SKM-1 treated with dmso at 0.1 percent for 144 hours (cell line): ENCODE data around the gene SHANK1.
"Not testable (repeated sequence)": the region's sequence is repeated elsewhere in the genome, so short reads cannot be mapped to it uniquely, and the experiment has no call there.

Experiments used
- DNase-seq: peaks from one replicate; lab custom pipeline; 2025; ENCODE audit not compliant: unreplicated experiment; lab: John Stamatoyannopoulos, UW

SHANK1 gene

DNA sequence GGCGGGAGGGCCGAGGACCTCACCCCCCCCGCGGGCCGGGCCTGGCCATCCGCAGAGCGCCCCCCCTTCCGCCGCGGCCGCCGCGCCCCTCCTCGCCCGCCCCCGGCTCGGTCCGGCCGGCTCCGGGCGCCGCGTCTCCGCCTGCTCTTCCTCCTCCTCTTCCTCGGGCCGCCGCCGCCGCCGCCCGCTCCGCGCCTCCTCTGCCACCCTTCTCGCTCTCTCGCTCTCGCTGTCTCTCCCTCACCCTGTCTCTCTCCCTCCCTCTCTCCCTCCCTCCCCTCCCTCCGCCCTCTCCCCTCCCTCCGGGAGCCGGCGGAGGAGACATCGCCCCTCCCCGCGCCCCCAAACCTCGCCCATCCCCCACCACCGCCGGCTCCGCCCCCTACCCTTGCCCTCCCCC, at the start of gene SHANK1:
Gene SHANK1, minus strand, starts transcription at position 237 of the 400 bp plus-strand sequence. CDS start 2,883 bp downstream, outside the sequence.
- no peak for DNase-seq

DNA sequence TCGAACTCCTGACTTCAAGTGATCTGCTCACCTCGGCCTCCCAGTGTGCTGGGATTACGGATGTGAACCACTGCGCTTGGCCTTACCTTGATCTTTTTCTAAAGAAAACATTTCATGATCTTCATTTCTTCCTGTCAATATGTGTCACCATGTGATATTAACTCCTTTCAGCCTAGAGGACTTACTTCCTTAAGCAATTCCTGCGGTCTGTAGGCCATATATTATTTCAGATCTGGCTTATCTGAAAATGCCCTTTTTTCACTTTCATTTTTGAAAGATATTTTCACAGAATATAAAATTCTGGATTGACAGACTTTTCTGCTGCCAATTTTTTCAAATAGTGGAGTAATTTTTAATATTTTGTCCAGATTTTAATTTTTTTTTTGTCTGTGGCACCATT, 48.7 kb upstream of the SHANK1 start:
- no peak for DNase-seq

DNA sequence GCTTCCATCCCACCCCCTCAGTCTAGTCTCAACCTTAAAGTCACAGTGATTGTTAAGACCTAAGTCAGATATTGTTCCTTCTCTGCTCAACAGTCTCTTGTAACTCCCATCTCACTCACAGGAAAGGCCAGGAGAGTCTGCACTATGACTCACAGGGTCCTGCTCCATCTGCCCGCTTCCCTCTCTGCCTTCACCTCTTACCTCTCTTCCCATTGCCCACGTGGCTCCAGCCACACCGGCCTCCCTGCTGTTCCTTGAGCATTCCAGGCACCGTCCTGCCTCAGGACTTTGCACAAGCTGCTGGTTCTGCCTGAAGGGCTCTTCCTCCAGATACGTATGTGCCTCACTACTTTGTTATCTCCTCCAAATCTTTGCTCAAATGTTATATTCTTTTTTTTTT, 47.7 kb upstream of the SHANK1 start:
- DNase-seq: not testable (repeated sequence)

DNA sequence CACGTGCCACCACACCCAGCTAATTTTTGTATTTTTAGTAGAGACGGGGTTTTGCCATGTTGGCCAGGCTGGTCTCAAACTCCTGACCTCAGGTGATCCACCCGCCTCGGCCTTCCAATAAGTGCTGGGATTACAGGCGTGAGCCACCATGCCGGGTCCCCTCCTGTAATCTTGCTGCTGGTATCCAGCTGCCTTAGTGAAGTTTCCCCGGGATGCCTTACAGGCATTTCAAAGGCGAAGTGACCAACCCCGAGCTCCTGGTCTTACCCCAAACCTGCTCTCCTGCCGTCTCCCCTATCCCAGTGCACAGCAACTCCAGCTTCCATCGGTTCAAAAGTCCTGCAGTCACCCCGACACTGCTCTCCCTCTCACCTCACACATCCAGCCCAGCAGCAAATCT, 47.1 kb upstream of the SHANK1 start:
- not testable (repeated sequence) for DNase-seq

DNA sequence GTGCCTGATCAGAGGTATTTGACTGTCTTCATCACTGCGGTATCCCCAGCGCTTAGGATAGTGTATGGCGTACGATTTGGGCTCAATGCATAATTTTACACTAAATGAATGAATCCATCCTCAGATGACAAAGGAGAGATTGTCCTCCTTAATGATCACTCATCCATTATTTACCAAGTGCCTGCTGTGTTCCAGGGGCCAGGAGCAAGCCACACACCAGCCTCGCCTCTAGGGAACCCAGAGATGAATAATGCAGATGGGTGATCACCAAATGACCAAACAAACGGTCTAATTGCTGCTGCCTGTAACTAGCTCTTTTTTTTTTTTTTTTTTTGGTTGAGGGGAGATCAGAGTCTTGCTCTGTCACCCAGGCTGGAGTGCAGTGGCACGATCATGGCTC, 44.8 kb upstream of the SHANK1 start:
- no peak for DNase-seq

DNA sequence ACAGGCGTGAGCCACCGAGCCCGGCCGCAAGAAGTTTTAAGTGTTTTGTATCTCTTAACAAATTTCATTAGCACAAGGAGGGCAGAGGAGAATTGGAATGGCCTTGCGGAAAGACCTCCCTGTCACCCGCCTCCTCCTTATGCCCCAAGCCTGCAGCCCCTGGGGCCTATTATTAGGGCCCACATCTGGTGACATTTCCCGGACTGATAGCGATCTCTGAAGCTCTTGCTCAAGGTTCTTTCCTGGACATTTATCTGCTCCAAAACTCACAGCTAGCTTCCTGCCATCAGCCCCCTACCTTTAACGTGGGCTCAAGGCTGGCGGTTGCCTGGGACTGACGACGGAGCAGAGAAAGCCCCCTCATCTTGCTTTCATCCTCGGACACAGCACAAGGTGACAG, 43.9 kb upstream of the SHANK1 start:
- DNase-seq: not testable (repeated sequence)

DNA sequence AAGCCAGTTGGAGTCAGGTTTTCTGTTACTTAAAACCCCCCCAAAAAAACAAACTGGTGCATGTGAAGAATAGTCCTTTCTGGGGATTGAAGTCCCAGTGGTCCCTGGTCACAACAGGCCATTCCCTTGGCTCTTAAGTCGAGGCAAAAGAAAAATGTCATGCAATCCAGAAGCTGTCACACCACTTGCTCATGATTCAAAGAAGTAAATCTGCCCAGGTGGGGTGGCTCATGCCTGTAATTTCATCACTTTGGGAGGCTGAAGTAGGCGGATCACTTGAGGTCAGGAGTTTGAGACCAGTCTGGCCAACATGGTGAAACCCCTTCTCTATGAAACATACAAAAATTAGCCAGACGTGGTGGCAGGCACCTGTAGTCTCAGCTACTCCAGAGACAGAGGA, 41.9 kb upstream of the SHANK1 start:
- not testable (repeated sequence) for DNase-seq

DNA sequence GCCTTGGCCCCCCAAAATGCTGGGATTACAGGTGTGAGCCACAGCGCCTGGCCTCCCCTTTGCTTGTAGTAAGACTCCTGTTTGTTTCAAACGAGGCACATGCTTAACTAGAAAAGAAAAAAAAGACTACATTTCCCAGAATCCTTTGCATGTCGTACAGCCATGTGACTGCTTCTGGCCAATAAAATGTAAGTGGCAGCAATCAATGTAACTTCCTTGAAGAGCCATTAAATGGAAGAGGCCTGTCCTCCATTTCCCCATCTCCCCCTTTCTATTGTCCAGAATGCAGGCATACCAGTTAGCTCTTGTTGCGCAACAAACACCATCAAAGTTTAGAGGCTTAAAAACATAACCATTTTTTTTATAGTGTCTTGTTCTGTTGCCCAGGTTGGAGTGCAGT, 40.3 kb upstream of the SHANK1 start:
- peak; percentile 6 for DNase-seq

DNA sequence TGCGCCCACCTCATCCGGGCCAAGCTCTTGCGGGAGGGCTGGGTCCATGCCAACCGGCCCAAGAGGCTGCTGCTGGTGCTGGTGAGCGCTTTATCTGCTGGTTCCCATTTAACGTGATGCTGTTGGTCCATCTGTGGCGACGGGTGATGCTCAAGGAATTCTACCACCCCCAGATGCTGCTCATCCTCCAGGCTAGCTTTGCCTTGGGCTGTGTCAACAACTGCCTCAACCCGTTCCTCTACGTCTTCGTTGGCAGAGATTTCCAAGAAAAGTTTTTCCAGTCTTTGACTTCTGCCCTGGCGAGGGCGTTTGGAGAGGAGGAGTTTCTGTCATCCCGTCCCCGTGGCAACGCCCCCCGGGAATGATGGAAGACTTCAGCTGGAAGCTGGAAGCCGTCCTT, 39.5 kb upstream of the SHANK1 start:
- DNase-seq: not testable (repeated sequence)

DNA sequence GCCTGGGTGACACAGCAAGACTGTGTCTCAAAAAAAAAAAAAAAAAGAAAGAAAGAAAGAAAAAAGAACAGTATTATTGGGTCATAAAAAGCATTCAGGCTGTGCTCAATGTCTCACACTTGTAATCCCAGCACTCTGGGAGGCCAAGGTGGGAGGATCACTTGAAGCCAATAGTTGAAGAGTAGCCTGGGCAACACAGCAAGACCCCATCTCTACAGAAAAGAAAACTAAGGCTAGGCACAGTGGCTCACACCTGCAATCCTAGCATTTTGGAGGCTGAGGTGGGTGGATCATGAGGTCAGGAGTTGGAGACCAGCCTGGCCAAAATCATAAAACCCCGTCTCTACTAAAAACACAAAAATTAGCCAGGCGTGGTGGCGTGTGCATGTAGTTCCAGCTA, 38.0 kb upstream of the SHANK1 start:
- DNase-seq: not testable (repeated sequence)

DNA sequence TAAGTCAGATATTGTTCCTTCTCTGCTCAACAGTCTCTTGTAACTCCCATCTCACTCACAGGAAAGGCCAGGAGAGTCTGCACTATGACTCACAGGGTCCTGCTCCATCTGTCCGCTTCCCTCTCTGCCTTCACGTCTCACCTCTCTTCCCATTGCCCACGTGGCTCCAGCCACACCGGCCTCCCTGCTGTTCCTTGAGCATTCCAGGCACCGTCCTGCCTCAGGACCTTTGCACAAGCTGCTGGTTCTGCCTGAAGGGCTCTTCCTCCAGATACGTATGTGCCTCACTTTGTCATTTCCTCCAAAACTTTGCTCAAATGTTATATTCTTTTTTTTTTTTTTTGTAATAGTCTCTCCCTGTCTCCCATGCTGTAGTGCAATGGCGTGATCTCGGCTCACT, 36.6 kb upstream of the SHANK1 start:
- DNase-seq: not testable (repeated sequence)

DNA sequence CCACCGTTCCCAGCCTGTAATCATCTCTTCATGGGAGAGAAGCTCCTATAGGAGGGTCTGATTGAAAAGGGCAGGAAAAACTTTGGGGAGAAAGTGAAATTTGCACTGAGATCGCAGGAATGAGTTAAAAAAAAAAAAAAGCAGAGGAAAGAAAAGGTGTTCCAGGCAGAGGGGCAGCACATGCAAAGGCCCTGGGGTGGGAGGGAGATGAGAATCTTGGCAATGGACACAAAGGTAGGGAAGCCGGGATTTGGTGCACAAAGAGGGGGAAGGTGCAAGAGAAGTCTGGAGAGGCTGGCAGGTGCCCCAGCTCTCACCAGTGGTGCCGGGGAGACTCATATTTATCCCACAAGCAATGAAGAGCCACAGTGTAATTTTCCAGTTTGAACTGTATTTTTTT, 34.3 kb upstream of the SHANK1 start:
- no peak for DNase-seq

DNA sequence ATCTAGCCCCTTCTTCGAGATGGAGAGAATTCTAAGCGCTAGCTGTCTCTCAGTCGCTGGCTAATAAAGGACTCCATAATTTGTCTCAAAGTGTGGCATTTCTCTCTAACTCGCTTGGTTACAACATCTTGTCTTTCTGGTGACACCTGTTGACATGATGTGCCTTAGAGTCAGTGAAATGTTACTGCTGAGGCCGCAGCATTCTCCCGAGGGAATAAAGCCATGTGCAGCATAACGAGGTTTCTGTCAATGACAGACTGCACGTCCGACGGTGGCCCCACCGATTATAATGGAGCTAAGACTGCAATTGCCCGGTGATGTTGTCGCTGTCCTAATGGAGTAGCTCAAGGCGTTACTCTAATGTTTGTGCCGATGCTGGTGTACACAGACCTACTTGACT, 30.4 kb upstream of the SHANK1 start:
- no peak for DNase-seq

DNA sequence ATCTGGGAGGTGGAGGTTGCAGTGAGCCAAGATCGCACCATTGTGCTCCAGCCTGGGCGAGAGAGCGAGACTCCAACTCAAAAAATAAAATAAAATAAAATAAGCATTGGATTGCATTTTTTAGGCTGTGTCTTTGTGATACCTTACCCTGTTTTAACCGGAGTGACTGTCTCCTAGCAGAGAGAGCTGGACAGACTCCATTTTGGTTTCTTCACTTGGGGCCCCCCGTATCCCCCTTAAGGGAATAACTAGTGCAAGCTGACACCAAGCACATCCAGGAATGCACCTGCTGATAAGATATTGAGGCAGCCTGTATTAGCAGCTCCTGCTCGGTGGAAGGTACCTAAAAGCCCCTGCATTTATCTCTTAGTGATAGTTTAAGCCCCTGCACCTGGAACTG, 29.9 kb upstream of the SHANK1 start:
- DNase-seq: no peak

DNA sequence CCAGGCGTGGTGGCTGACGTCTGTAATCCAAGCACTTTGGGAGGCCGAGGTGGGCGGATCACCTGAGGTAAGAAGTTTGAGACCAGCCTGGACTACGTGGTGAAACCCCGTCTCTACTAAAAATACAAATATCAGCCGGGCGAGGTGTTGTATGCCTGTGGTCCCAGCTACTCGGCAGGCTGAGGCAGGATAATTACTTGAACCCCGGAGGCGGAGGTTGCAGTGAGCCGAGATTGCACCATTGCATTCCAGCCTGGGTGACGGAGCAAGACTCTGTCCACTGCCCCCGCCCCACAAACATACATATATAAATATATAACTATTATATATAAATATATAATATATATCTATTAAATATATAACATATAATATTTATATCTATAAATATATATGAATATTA, 27.5 kb upstream of the SHANK1 start:
- DNase-seq: not testable (repeated sequence)

DNA sequence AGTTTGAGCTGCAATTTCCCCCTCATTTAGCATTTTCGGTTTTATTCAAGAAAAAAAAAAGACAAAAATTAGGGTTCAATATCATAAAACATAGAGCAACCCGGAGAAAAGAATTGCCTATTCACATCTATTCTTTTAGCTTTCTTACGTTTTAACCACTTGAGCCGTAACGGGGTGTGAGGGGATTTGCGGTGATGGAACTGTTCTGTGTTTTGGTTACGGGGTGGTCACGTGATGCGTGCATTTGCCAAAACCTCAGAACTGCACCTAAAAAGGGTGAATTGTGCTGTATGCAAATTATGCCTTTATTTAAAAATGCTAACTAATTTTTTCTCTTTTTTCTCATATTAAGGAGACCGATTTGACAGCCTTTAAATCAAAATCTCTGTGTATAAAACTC, 25.6 kb upstream of the SHANK1 start:
- no peak for DNase-seq

DNA sequence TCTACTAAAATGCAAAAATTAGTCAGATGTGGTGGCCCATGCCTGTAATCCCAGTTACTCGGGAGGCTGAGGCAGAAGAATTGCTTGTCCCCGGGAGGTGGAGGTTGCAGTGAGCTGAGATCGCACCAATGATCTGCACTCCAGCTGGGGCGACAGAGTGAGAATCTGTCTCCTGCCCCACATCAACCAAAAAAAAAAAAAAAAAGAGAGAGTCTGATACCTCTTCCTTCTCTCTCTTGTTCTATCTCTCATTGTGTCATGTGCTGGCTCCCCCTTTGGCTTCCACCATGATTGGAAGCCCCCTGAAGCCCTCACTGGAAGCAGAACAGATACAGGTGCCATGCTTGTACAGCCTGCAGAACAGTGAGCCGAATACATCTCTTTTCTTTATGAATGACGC, 23.9 kb upstream of the SHANK1 start:
- DNase-seq: no peak

DNA sequence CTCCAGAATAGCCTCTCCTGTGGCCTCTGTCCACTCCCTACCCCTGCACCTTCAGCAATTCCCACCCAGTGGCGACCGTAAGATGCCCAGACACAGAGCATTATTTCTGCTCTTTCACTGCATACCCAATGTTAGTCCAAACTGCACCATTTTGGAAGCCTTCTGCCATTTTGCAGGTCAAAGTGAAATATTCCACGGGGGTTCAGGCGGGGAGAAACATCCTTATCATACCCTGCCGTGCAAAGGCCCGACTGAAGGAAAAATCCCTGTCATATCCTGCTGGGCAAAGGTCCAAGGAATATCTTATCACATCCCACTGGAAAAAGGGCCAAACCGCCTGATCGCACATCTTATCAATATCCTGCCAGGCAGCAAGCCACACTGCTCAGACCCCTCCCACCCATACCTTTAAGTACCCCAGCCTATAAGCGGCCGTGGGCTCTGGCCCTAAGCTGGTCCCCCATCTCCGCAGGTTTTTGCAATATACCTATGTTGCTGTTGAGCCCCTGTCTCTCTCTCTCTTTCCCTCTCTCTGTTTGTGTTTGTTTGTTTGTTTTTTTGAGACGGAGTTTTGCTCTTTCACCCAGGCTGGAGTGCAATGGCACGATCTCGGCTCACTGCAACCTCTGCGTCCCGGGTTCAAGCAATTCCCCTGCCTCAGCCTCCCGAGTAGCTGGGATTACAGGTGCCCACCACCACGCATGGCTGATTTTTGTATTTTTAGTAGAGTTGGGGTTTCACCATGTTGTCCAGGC, 21.8 kb upstream of the SHANK1 start:
- no peak for DNase-seq

DNA sequence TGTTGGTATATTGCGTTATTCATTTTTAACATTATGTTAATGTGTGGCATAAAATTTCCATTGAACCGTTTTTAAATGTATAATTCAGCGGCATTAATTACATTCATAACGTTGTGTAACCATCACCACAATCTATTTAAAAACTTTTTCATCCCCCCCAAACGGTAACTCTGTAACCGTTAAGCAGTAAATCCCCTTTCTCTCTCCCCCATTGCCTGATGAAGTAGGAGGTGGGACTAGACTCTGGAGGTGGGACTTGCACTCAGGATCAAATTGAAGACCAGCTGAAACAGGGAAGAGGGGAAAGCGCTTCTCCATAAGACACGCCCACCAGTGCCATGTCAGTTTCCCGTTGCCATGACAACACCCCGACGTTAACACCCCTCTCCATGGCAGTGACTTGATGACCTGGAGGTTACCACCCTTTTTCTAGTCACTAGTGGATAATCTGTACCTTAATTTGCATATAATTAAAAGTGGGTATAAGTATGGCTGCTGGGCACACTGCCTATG, 20.4 kb upstream of the SHANK1 start:
- no peak for DNase-seq

DNA sequence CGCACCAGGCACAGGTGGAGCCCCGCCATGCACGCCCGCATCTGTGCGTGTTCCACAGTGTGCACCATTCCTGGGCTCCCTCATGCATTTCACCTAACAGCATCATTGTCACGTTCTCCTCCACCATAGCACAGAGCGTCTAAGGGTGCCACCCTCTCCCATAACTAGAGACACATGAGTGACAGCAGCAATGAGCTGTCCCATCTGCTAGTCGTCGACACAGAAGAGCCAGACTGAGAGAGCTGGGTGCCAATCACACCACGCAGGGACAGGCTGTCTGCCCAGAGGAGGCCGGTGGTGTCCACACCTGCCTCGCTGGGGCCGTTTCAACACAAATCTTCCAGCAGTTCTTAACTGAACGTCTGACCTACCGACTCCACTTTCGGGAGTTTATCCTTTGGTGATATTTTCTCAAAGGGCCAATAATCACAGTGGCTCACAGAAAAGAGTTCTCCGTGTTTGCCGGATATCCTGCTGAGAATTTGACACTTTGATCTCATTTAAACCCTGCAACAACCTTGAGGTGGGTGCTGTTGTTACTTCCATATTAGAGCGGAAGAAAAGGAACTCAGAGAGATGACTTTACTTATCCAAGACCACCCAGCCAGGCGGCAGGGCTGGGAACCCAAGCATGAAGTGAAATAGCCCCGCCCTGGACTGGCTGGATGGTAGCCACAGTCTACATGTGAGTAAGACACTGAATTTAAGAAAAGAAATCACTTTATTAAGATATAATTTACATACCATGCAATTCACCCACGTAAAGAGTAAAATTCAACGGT, 19.7 kb upstream of the SHANK1 start:
- DNase-seq: no peak

DNA sequence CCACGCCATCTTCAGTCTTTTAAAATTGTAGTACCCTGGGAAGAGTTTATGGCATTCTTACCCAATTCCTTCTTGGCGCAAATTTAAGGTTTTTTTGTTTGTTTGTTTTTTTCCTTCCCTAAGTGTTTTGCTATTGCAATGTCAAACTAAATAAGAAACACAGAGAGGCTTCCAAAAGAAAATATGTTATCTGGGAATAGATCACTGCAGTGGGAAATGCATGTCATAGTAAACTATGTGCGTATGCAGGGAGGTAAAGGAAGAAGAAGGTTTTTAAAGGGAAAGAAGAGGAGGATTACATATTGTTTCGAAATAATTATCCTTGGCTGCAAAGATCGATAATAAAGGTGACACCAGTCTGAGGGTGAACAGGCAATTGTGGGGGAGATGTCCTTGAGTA, 16.7 kb upstream of the SHANK1 start:
- no peak for DNase-seq

DNA sequence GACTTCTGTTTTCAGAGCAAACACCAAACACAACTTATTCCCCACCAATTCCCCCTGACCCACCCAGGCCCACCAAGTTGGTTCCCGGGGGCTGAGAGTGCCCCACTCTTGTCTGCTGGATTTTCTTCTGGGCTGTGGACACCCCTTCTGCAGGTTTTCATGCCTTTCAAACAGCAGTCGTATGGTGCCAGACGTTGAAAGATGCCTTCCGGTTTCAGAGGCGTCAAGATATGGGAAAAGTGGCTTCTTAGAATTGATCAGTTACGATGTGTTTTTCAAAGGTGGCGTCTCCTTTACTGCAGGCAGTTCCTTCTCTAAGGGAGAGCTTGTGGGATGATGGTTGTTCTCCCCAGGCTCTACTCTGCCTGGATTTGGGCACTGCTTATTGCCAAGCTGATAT, 16.3 kb upstream of the SHANK1 start:
- DNase-seq: no peak
